Trophoblast cell (in vitro differentiated cells and primary cell): Measurements from ENCODE around the gene IFIT2.
A peak's percentile ranks its signal among the peaks of the same experiment; 100 is the strongest.

Experiments used
- DNase-seq, 2 donors: peaks; one replicate each; pipeline ENCODE4 v3.0.0-alpha.2; 2016
- H2AFZ ChIP-seq: 2 replicates; pipeline ENCODE4 v1.6.1; 2013; ENCODE audit warnings: low read length, moderate library complexity, mild to moderate bottlenecking; ENCODE audit not compliant: insufficient read depth, poor library complexity
- H2AK5ac ChIP-seq: 2 replicates; pipeline ENCODE4 v1.6.1; 2013; ENCODE audit warnings: mild to moderate bottlenecking, low read length
- H2BK120ac ChIP-seq: 2 replicates; pipeline ENCODE4 v1.6.1; 2013; ENCODE audit warnings: low read length, mild to moderate bottlenecking, moderate library complexity; ENCODE audit not compliant: insufficient read depth, poor library complexity
- H2BK12ac ChIP-seq: 2 replicates; pipeline ENCODE4 v1.6.1; 2013; ENCODE audit warnings: mild to moderate bottlenecking, low read length, moderate library complexity
- H2BK5ac ChIP-seq: 2 replicates; pipeline ENCODE4 v1.6.1; 2013; ENCODE audit warnings: low read length, low read depth, moderate library complexity, mild to moderate bottlenecking; ENCODE audit not compliant: poor library complexity
- H3K14ac ChIP-seq: 2 replicates; pipeline ENCODE4 v1.6.1; 2013; ENCODE audit warnings: mild to moderate bottlenecking, low read length
- H3K18ac ChIP-seq: 2 replicates; pipeline ENCODE4 v1.6.1; 2013; ENCODE audit warnings: mild to moderate bottlenecking, low read length
- H3K23ac ChIP-seq: 2 replicates; pipeline ENCODE4 v1.6.1; 2013; ENCODE audit warnings: low read length
- H3K27ac ChIP-seq: 2 replicates; pipeline ENCODE4 v1.5.1; 2013; ENCODE audit warnings: low read depth, mild to moderate bottlenecking, inconsistent platforms, low read length, moderate library complexity
- H3K27me3 ChIP-seq: 2 replicates; pipeline ENCODE4 v1.6.1; 2013; ENCODE audit warnings: inconsistent platforms, mild to moderate bottlenecking, low read length, moderate library complexity; ENCODE audit not compliant: insufficient read depth
- H3K36me3 ChIP-seq, 2 experiments: 1 replicate in 1 of 2; 2 replicates in 1 of 2; pipeline ENCODE4 v1.6.1; 2013; ENCODE audit warnings: low read length in 2 of 2, mild to moderate bottlenecking in 2 of 2, moderate library complexity in 1 of 2; ENCODE audit not compliant: insufficient read depth in 2 of 2, control insufficient read depth in 1 of 2
- H3K4ac ChIP-seq: 2 replicates; pipeline ENCODE4 v1.6.1; 2013; ENCODE audit warnings: low read depth, mild to moderate bottlenecking, low read length, moderate library complexity
- H3K4me1 ChIP-seq, 2 experiments: 1 replicate in 1 of 2; 2 replicates in 1 of 2; pipeline ENCODE4 v1.6.1; 2013; ENCODE audit warnings: low read length in 2 of 2, mild to moderate bottlenecking in 2 of 2, moderate library complexity in 1 of 2; ENCODE audit not compliant: insufficient read depth in 2 of 2, control insufficient read depth in 1 of 2
- H3K4me2 ChIP-seq: 2 replicates; pipeline ENCODE4 v1.6.1; 2013; ENCODE audit warnings: inconsistent platforms, mild to moderate bottlenecking, low read length, moderate library complexity
- H3K4me3 ChIP-seq: 2 replicates; pipeline ENCODE4 v1.5.1; 2013; ENCODE audit warnings: mild to moderate bottlenecking, low read depth, low read length, inconsistent platforms
- H3K79me1 ChIP-seq: one replicate; pipeline ENCODE4 v1.6.1; 2013; ENCODE audit warnings: low read length
- H3K79me2 ChIP-seq: 2 replicates; pipeline ENCODE4 v1.6.1; 2013; ENCODE audit warnings: low read length, mild to moderate bottlenecking; ENCODE audit not compliant: control insufficient read depth, insufficient read depth, poor library complexity
- H3K9ac ChIP-seq: 2 replicates; pipeline ENCODE4 v1.6.1; 2013; ENCODE audit warnings: mild to moderate bottlenecking, low read length
- H3K9me3 ChIP-seq: 2 replicates; pipeline ENCODE4 v1.6.1; 2013; ENCODE audit warnings: low read depth, mild to moderate bottlenecking, control low read depth, inconsistent platforms, low read length; ENCODE audit not compliant: insufficient read depth
- H4K12ac ChIP-seq: 2 replicates; pipeline ENCODE4 v1.6.1; 2013; ENCODE audit warnings: low read depth, mild to moderate bottlenecking, low read length, moderate library complexity
- H4K8ac ChIP-seq: 2 replicates; pipeline ENCODE4 v1.6.1; 2013; ENCODE audit warnings: low read depth, mild to moderate bottlenecking, low read length, moderate library complexity
- H4K91ac ChIP-seq: one replicate; pipeline ENCODE4 v1.6.1; 2013; ENCODE audit warnings: low read depth, mild to moderate bottlenecking, low read length, moderate library complexity
- WGBS: extraction: QIAGEN DNeasy Blood & Tissue Kit; methylation state at CpG from one replicate; pipeline ENCODE4 v1.1.7; 2013; ENCODE audit warnings: missing lambda C conversion rate; ENCODE audit not compliant: insufficient read length, insufficient coverage; ENCODE audit errors: extremely low coverage; 5-methylcytosine and 5-hydroxymethylcytosine counted together

IFIT2 gene

GRCh38 chr10:89295597-89295996 is 6.2 kb upstream of the IFIT2 start:
- H3K27me3 ChIP-seq = no peaks in the 10 kb centered on the region
- no peaks in the 10 kb centered on the region for H3K9me3 ChIP-seq
- no peak overlapping the region for H3K4me3 ChIP-seq
- no peak overlapping the region for H2BK12ac ChIP-seq
- H3K18ac ChIP-seq = no peak overlapping the region
- no peak overlapping the region for H2AK5ac ChIP-seq
- H4K91ac ChIP-seq = no peak overlapping the region
- no peak overlapping the region for H2AFZ ChIP-seq
- no peak overlapping the region for H3K14ac ChIP-seq
- H3K9ac ChIP-seq = no peak overlapping the region
- H2BK120ac ChIP-seq = no peak overlapping the region
- peak; percentile 34 to 81 for DNase-seq
- no peaks in the 10 kb centered on the region for H3K79me1 ChIP-seq
- no peaks in the 10 kb centered on the region for H3K36me3 ChIP-seq
- H3K27ac ChIP-seq = no peak overlapping the region
- H4K8ac ChIP-seq = no peak overlapping the region
- no peaks in the 10 kb centered on the region for H3K79me2 ChIP-seq
- H4K12ac ChIP-seq = no peak overlapping the region
- no peak overlapping the region for H2BK5ac ChIP-seq
- no CpG with 5 or more reads among the region's 1 CpG for WGBS
- no peaks in the 10 kb centered on the region for H3K4me1 ChIP-seq
- H3K4me2 ChIP-seq = no peak overlapping the region
- no peak overlapping the region for H3K4ac ChIP-seq
- H3K23ac ChIP-seq = no peak overlapping the region

DNA sequence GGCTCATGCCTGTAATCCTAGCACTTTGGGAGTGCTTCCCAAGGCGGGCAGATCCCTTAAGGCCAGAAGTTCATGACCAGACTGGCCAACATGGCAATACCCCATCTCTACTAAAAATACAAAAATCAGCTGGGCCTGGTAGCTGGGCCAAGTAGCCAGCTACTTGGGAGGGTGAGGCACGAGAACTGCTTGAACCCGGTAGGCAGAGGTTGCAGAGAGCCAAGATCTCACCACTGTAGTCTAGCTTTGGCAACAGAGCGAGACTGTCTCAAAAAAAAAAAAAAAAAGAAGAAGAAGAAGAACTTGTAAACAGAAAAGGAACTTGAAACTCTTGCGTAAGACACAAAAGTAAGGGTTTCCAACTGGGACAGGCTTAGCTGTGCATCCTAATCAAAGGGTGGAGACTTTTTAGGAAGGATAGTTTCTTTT is 5.6 kb upstream of the IFIT2 start:
- H3K4me2 ChIP-seq = no peak overlapping the region
- no peaks in the 10 kb centered on the region for H3K9me3 ChIP-seq
- H3K79me1 ChIP-seq = no peaks in the 10 kb centered on the region
- no CpG with 5 or more reads among the region's 5 CpGs for WGBS
- H3K18ac ChIP-seq = no peak overlapping the region
- H2BK5ac ChIP-seq = no peak overlapping the region
- H3K14ac ChIP-seq = no peak overlapping the region
- H2AFZ ChIP-seq = no peak overlapping the region
- no peak overlapping the region for H2BK120ac ChIP-seq
- H4K12ac ChIP-seq = no peak overlapping the region
- no peak overlapping the region for H3K4ac ChIP-seq
- DNase-seq = peak in 1 of 2 donors; percentile 38
- no peaks in the 10 kb centered on the region for H3K79me2 ChIP-seq
- no peaks in the 10 kb centered on the region for H3K4me1 ChIP-seq
- no peaks in the 10 kb centered on the region for H3K27me3 ChIP-seq
- no peak overlapping the region for H2AK5ac ChIP-seq
- no peak overlapping the region for H3K23ac ChIP-seq
- H3K9ac ChIP-seq = no peak overlapping the region
- no peak overlapping the region for H4K91ac ChIP-seq
- H3K4me3 ChIP-seq = no peak overlapping the region
- H4K8ac ChIP-seq = no peak overlapping the region
- H2BK12ac ChIP-seq = no peak overlapping the region
- no peak overlapping the region for H3K27ac ChIP-seq
- no peaks in the 10 kb centered on the region for H3K36me3 ChIP-seq

- Histone ChIP-seq H3K9me3 (no peaks in the 10 kb centered on the region), H3K23ac (no peak overlapping the region), H2BK5ac (no peak overlapping the region), H3K14ac (no peak overlapping the region), H4K91ac (no peak overlapping the region), H4K8ac (no peak overlapping the region), H2AFZ (no peak overlapping the region), H3K27me3 (no peaks in the 10 kb centered on the region), H3K4me3 (no peak overlapping the region), H2BK120ac (no peak overlapping the region), H3K27ac (no peak overlapping the region), H3K9ac (no peak overlapping the region), H3K18ac (no peak overlapping the region), H3K36me3 (no peaks in the 10 kb centered on the region), H3K79me1 (no peaks in the 10 kb centered on the region), H3K79me2 (no peaks in the 10 kb centered on the region), H2BK12ac (no peak overlapping the region), H3K4me2 (no peak overlapping the region), H3K4me1 (no peaks in the 10 kb centered on the region), H3K4ac (no peak overlapping the region), H2AK5ac (no peak overlapping the region), H4K12ac (no peak overlapping the region)
- no CpG with 5 or more reads among the region's 4 CpGs for WGBS
- DNase-seq = no peak
Observed at GRCh38 chr10:89297356-89297755, 4.5 kb upstream of the IFIT2 start.

GRCh38 chr10:89297791-89298190 is 4.1 kb upstream of the IFIT2 start:
- no peak overlapping the region for H2BK12ac ChIP-seq
- H2AK5ac ChIP-seq = no peak overlapping the region
- no CpG with 5 or more reads among the region's 5 CpGs for WGBS
- no peaks in the 10 kb centered on the region for H3K79me1 ChIP-seq
- no peak overlapping the region for H4K8ac ChIP-seq
- no peak overlapping the region for H3K4me3 ChIP-seq
- no peaks in the 10 kb centered on the region for H3K4me1 ChIP-seq
- no peak overlapping the region for H4K12ac ChIP-seq
- no peak overlapping the region for H2BK120ac ChIP-seq
- no peak overlapping the region for H3K18ac ChIP-seq
- no peak overlapping the region for H2AFZ ChIP-seq
- H2BK5ac ChIP-seq = no peak overlapping the region
- no peaks in the 10 kb centered on the region for H3K36me3 ChIP-seq
- no peak overlapping the region for H3K9ac ChIP-seq
- H3K79me2 ChIP-seq = no peaks in the 10 kb centered on the region
- no peak overlapping the region for H3K23ac ChIP-seq
- H3K4ac ChIP-seq = no peak overlapping the region
- no peaks in the 10 kb centered on the region for H3K27me3 ChIP-seq
- DNase-seq = no peak
- no peak overlapping the region for H3K14ac ChIP-seq
- H3K4me2 ChIP-seq = no peak overlapping the region
- H3K27ac ChIP-seq = no peak overlapping the region
- no peaks in the 10 kb centered on the region for H3K9me3 ChIP-seq
- no peak overlapping the region for H4K91ac ChIP-seq
